Measurements from ENCODE around the gene DTL. TPM values are rescaled to one million over a fixed set of nuclear protein-coding genes. Genes with fewer than 3 reads are reported as not detected.
"Not testable (repeated sequence)": the region's sequence is repeated elsewhere in the genome, so short reads cannot be mapped to it uniquely, and the experiment has no call there.

The DTL gene
- total RNA-seq: 10.6 and 11.4 TPM in 2 replicates

GRCh38 chr1:212035123-212035834 is at the start of gene DTL, which contains the start of gene INTS7:
Gene DTL, plus strand, starts transcription at chr1:212035748. Its CDS starts 143 bp downstream, at chr1:212035891.
Gene INTS7, minus strand, starts transcription at chr1:212035557. Its CDS starts 120 bp downstream, at chr1:212035437.
- peak; percentile 97 to 99 for DNase-seq (ENCODE audit: low read depth in 2 of 2)

GRCh38 chr1:211986628-211987254 is 48.8 kb upstream of the DTL start:
- DNase-seq (ENCODE audit: low read depth in 2 of 2): no peak

- no peak for DNase-seq (ENCODE audit: low read depth in 2 of 2)
Measured at GRCh38 chr1:211991695-211992094, 43.9 kb upstream of the DTL start.

- not testable (repeated sequence) for DNase-seq (ENCODE audit: low read depth in 2 of 2)
Measured at GRCh38 chr1:211997426-211997825, 38.1 kb upstream of the DTL start.

- DNase-seq (ENCODE audit: low read depth in 2 of 2): no peak
Measured at GRCh38 chr1:212002536-212002935, 33.0 kb upstream of the DTL start.

- DNase-seq (ENCODE audit: low read depth in 2 of 2): no peak
Measured at GRCh38 chr1:212004895-212005608, 30.5 kb upstream of the DTL start.

- DNase-seq (ENCODE audit: low read depth in 2 of 2): no peak
Measured at GRCh38 chr1:212007178-212007577, 28.4 kb upstream of the DTL start.

GRCh38 chr1:212007886-212008285 is 27.7 kb upstream of the DTL start:
- no peak for DNase-seq (ENCODE audit: low read depth in 2 of 2)

- DNase-seq (ENCODE audit: low read depth in 2 of 2): no peak
Measured at GRCh38 chr1:212009561-212009960, 26.0 kb upstream of the DTL start.

GRCh38 chr1:212010004-212010403 is 25.5 kb upstream of the DTL start:
- DNase-seq (ENCODE audit: low read depth in 2 of 2): no peak

- peak; percentile 63 to 78 for DNase-seq (ENCODE audit: low read depth in 2 of 2)
Measured at GRCh38 chr1:212012034-212012740, 23.4 kb upstream of the DTL start.

GRCh38 chr1:212013672-212014071 is 21.9 kb upstream of the DTL start:
- DNase-seq (ENCODE audit: low read depth in 2 of 2): no peak

GRCh38 chr1:212020975-212021374 is 14.6 kb upstream of the DTL start:
- DNase-seq (ENCODE audit: low read depth in 2 of 2): no peak

- DNase-seq (ENCODE audit: low read depth in 2 of 2): no peak
Measured at GRCh38 chr1:212021563-212021962, 14.0 kb upstream of the DTL start.

GRCh38 chr1:212022908-212023307 is 12.6 kb upstream of the DTL start:
- not testable (repeated sequence) for DNase-seq (ENCODE audit: low read depth in 2 of 2)

- no peak for DNase-seq (ENCODE audit: low read depth in 2 of 2)
Measured at GRCh38 chr1:212024469-212025149, 10.9 kb upstream of the DTL start.

- DNase-seq (ENCODE audit: low read depth in 2 of 2): not testable (repeated sequence)
Measured at GRCh38 chr1:212027727-212028126, 7.8 kb upstream of the DTL start.

GRCh38 chr1:212030936-212031528 is 4.5 kb upstream of the DTL start:
- peak; percentile 52 to 87 for DNase-seq (ENCODE audit: low read depth in 2 of 2)

- DNase-seq (ENCODE audit: low read depth in 2 of 2): no peak
Measured at GRCh38 chr1:212034516-212035122, 929 bp upstream of the DTL start.

Data from dermis microvascular lymphatic vessel endothelial cell (primary cell).